OCI-LY3 (cell line): Measurements from ENCODE around the gene THUMPD1.
"Not testable (repeated sequence)": the region's sequence is repeated elsewhere in the genome, so short reads cannot be mapped to it uniquely, and the experiment has no call there.

Experiments used
- EZH2phosphoT487 ChIP-seq: fragments of 200-600 bp; shearing (Covaris generic); IDR thresholded peaks from 2 replicates; pipeline ENCODE4 v1.6.1; 2018; ENCODE audit warnings: antibody characterized with exemption, mixed run types, low read depth
- TF ChIP-seq, protein P1 (sequence below): fragments of 200-600, 300-600 bp; sonication (generic); IDR thresholded peaks from 2 replicates; pipeline ENCODE4 v1.5.1; 2014; ENCODE audit warnings: antibody characterized with exemption, low read length, low read depth

DNA sequence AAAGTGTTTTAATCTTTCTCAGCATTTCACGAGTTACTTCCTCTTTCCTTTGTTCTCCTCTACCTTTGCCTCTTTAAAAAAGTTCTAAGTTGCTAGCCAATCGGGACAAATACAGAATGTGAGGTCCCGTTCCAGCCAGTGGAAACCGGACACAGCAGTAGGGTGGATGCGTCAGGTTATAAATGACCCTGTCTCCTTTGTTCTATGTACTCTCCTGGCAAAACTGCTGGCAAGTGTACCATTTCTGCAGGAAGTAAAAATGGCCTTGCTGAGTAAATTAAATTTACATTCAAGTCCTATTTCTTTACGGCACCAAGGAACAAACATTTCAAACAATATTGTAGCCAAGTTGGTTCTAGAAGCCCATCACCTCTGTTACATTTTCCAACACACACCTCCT is 47.5 kb downstream of the THUMPD1 start:
- TF ChIP-seq, protein P1, sequence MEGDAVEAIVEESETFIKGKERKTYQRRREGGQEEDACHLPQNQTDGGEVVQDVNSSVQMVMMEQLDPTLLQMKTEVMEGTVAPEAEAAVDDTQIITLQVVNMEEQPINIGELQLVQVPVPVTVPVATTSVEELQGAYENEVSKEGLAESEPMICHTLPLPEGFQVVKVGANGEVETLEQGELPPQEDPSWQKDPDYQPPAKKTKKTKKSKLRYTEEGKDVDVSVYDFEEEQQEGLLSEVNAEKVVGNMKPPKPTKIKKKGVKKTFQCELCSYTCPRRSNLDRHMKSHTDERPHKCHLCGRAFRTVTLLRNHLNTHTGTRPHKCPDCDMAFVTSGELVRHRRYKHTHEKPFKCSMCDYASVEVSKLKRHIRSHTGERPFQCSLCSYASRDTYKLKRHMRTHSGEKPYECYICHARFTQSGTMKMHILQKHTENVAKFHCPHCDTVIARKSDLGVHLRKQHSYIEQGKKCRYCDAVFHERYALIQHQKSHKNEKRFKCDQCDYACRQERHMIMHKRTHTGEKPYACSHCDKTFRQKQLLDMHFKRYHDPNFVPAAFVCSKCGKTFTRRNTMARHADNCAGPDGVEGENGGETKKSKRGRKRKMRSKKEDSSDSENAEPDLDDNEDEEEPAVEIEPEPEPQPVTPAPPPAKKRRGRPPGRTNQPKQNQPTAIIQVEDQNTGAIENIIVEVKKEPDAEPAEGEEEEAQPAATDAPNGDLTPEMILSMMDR: not testable (repeated sequence)
- not testable (repeated sequence) for TF ChIP-seq EZH2phosphoT487
